GM23338 (cell line): ENCODE measurements around the gene LRMDA.

Source experiments
- CREB1 ChIP-seq: fragments of 250-450 bp; sonication (Bioruptor Pico); IDR thresholded peaks from 2 replicates; pipeline ENCODE4 v1.5.0; 2020; ENCODE audit warnings: low read depth, mild to moderate bottlenecking, moderate library complexity
- CTCF ChIP-seq, 2 experiments: fragments of 200-600 bp in 1 of 2; sonication (generic) in 1 of 2; conservative IDR thresholded peaks; 2 replicates each; pipeline versions ENCODE4 v1.5.1 to v1.6.1; 2016 to 2017; ENCODE audit warnings: antibody characterized with exemption in 2 of 2, low read depth in 2 of 2, mild to moderate bottlenecking in 2 of 2, moderate library complexity in 1 of 2
- EZH2 ChIP-seq: fragments of 200-600 bp; sonication (generic); IDR thresholded peaks from one replicate; pipeline ENCODE4 v1.8.0; 2017; ENCODE audit warnings: antibody characterized with exemption, mild to moderate bottlenecking, low read depth; ENCODE audit not compliant: unreplicated experiment
- EZH2phosphoT487 ChIP-seq: fragments of 200-600 bp; sonication (generic); IDR thresholded peaks from one replicate; pipeline ENCODE4 v1.8.1; 2018; ENCODE audit warnings: antibody characterized with exemption; ENCODE audit not compliant: unreplicated experiment
- JUNB ChIP-seq: IDR thresholded peaks from one replicate; pipeline ENCODE4 v1.6.1; 2016; ENCODE audit warnings: antibody characterized with exemption; ENCODE audit not compliant: unreplicated experiment
- REST ChIP-seq: IDR thresholded peaks from one replicate; pipeline ENCODE4 v1.6.1; 2018; ENCODE audit warnings: antibody characterized with exemption; ENCODE audit not compliant: unreplicated experiment
- STAT1 ChIP-seq: IDR thresholded peaks from one replicate; pipeline ENCODE4 v1.6.1; 2016; ENCODE audit warnings: antibody characterized with exemption; ENCODE audit not compliant: unreplicated experiment

GRCh38 chr10:76192694-76193320 lies 761.4 kb downstream of the LRMDA start:
- TF ChIP-seq CTCF (conservative IDR thresholded peaks at IDR 0.05; ENCODE audit: low read depth in 2 of 2), result no peak
- TF ChIP-seq CREB1 (CRISPR knock-in tag), result no peak
- no peak for TF ChIP-seq REST
- TF ChIP-seq STAT1, result no peak
- TF ChIP-seq EZH2, result no peak
- TF ChIP-seq EZH2phosphoT487, result no peak
- no peak for TF ChIP-seq JUNB
